ENCODE data around the gene LRCOL1.

- TF ChIP-seq TARDBP (IDR thresholded peaks at IDR 0.05), result no peak
- no peak for TF ChIP-seq BHLHE40 (IDR thresholded peaks at IDR 0.05; ENCODE audit: borderline replicate concordance)
- no peak for TF ChIP-seq FOXK2 (IDR thresholded peaks at IDR 0.05)
- TF ChIP-seq SUZ12 (IDR thresholded peaks at IDR 0.05), result no peak
- no peak for TF ChIP-seq SP1 (IDR thresholded peaks at IDR 0.05)
- no peak for TF ChIP-seq ZNF384 (IDR thresholded peaks at IDR 0.05)
These were observed 40.4 kb downstream of the LRCOL1 start for GRCh38 chr12:132569856-132570480.
